ENCODE results near the gene RSPO3. TPM values are rescaled to one million over a fixed set of nuclear protein-coding genes. Genes with fewer than 3 reads are reported as not detected.

RSPO3 gene
- total RNA-seq, 1 donor from 2014 or later, result 26.3 TPM

DNA sequence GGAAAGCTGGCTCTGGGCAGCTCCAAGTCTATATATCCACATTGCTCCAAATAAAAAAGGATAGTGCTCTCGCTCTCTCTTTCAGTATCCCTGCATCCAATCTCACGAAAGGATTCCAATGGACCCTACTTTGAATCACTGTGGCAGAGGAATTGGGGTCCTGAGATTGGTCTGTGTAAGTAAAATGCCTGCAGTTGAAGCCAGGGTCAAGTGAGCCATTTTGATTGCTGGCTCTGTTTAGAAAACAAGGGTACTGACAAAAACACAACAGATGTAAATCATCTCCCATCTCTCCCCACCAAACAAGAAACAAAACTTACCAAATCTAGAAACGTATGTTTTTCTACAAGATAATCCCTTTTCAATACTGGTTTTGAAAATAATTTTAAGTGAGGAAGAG is 45.6 kb downstream of the RSPO3 start:
- no peak for DNase-seq (ENCODE audit: low spot score in 2 of 2, unreplicated experiment in 2 of 2)
- Mint-ChIP-seq H3K36me3 (peaks cover 22% of the 10 kb centered on the region), H3K9me3 (peaks cover 3% of the 10 kb centered on the region), H3K4me3 (no peak overlapping the region), H3K27me3 (ENCODE audit: low read depth) (no peaks in the 10 kb centered on the region), H3K27ac (no peak overlapping the region), H3K4me1 (no peaks in the 10 kb centered on the region)
- TF ChIP-seq, protein P1, sequence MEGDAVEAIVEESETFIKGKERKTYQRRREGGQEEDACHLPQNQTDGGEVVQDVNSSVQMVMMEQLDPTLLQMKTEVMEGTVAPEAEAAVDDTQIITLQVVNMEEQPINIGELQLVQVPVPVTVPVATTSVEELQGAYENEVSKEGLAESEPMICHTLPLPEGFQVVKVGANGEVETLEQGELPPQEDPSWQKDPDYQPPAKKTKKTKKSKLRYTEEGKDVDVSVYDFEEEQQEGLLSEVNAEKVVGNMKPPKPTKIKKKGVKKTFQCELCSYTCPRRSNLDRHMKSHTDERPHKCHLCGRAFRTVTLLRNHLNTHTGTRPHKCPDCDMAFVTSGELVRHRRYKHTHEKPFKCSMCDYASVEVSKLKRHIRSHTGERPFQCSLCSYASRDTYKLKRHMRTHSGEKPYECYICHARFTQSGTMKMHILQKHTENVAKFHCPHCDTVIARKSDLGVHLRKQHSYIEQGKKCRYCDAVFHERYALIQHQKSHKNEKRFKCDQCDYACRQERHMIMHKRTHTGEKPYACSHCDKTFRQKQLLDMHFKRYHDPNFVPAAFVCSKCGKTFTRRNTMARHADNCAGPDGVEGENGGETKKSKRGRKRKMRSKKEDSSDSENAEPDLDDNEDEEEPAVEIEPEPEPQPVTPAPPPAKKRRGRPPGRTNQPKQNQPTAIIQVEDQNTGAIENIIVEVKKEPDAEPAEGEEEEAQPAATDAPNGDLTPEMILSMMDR (IDR thresholded peaks at IDR 0.05; ENCODE audit: unreplicated experiment), result no peak

DNA sequence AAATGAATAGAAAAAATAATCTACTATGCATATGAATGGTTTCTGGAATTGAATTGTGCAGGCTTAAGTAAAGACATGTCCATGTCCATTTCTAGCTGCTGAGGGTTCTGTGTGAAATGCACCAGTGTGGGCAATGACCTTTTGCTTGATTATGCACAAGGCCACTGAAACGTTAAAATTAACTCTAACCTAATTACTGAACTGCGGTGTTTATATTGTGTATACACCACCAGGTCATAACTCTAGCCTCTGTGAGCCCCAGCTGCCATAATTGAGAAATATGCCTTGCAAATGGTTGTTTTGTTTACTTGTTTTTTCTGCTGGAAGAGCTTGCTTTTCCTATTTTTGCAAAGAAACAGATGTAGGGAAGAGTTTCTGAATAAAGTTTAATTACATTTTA is 46.1 kb downstream of the RSPO3 start:
- TF ChIP-seq, protein P1 (IDR thresholded peaks at IDR 0.05; ENCODE audit: unreplicated experiment), result no peak
- no peak overlapping the region for H3K27ac Mint-ChIP-seq
- H3K4me3 Mint-ChIP-seq, result no peak overlapping the region
- no peaks in the 10 kb centered on the region for H3K27me3 Mint-ChIP-seq (ENCODE audit: low read depth)
- no peak for DNase-seq (ENCODE audit: low spot score in 2 of 2, unreplicated experiment in 2 of 2)
- no peaks in the 10 kb centered on the region for H3K4me1 Mint-ChIP-seq
- peaks cover 25% of the 10 kb centered on the region for H3K36me3 Mint-ChIP-seq
- peaks cover 6% of the 10 kb centered on the region for H3K9me3 Mint-ChIP-seq

- TF ChIP-seq, protein P1 (IDR thresholded peaks at IDR 0.05; ENCODE audit: unreplicated experiment), result no peak
- no peak overlapping the region for H3K27ac Mint-ChIP-seq
- peaks cover 6% of the 10 kb centered on the region for H3K9me3 Mint-ChIP-seq
- H3K4me3 Mint-ChIP-seq, result no peak overlapping the region
- H3K27me3 Mint-ChIP-seq (ENCODE audit: low read depth), result no peaks in the 10 kb centered on the region
- H3K4me1 Mint-ChIP-seq, result peaks cover 12% of the 10 kb centered on the region
- peaks cover 5% of the 10 kb centered on the region for H3K36me3 Mint-ChIP-seq
- no peak for DNase-seq (ENCODE audit: low spot score in 2 of 2, unreplicated experiment in 2 of 2)
Observed at GRCh38 chr6:127173156-127173940, 54.9 kb downstream of the RSPO3 start.

DNA sequence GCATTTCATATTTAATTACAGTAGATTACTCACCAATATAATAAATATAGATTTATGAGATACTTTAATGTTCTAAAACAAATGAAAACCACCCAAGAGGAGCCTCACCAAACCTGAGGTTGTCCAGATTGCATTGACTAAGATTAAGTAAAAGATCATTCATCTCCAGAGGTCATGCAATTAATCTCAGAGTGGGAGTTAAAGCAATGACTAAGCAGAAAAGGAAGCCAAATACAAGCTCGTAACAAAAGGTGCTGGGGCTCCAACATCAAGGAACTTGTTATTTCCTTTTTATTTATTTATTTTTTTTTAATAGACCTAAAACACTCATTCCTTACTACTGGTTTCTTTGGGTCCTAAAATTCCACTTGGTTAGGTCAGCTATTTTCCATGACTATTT is 57.7 kb downstream of the RSPO3 start:
- Mint-ChIP-seq H3K27ac (no peak overlapping the region), H3K36me3 (no peaks in the 10 kb centered on the region)
- TF ChIP-seq, protein P1 (IDR thresholded peaks at IDR 0.05; ENCODE audit: unreplicated experiment), result no peak

GRCh38 chr6:127177030-127177922 is 58.8 kb downstream of the RSPO3 start:
- H3K27me3 Mint-ChIP-seq (ENCODE audit: low read depth), result no peaks in the 10 kb centered on the region
- H3K27ac Mint-ChIP-seq, result no peak overlapping the region
- peaks cover 16% of the 10 kb centered on the region for H3K4me1 Mint-ChIP-seq
- H3K9me3 Mint-ChIP-seq, result no peaks in the 10 kb centered on the region
- H3K36me3 Mint-ChIP-seq, result no peaks in the 10 kb centered on the region
- TF ChIP-seq, protein P1 (IDR thresholded peaks at IDR 0.05; ENCODE audit: unreplicated experiment), result no peak
- DNase-seq (ENCODE audit: low spot score in 2 of 2, unreplicated experiment in 2 of 2), result no peak
- H3K4me3 Mint-ChIP-seq, result no peak overlapping the region

More for the DNA sequence above, 57.7 kb downstream of the RSPO3 start:
- H3K4me3 Mint-ChIP-seq, result no peak overlapping the region
- H3K9me3 Mint-ChIP-seq, result no peaks in the 10 kb centered on the region
- H3K4me1 Mint-ChIP-seq, result peaks cover 16% of the 10 kb centered on the region
- no peak for DNase-seq (ENCODE audit: low spot score in 2 of 2, unreplicated experiment in 2 of 2)
- no peaks in the 10 kb centered on the region for H3K27me3 Mint-ChIP-seq (ENCODE audit: low read depth)

Measured in mesothelial cell of epicardium (in vitro differentiated cells).